ENCODE data around the gene BCL2L2. TPM values are rescaled to one million over a fixed set of nuclear protein-coding genes. Genes with fewer than 3 reads are reported as not detected.

BCL2L2 gene
- total RNA-seq, 1 experiment from 2014 or later: 20.3 TPM

- Histone ChIP-seq H3K4me3 (peak overlapping the region; percentile 98), H3K79me2 (ENCODE audit: low read depth) (peaks cover 24% of the 10 kb centered on the region), H3K36me3 (ENCODE audit: low read depth) (peaks cover 20% of the 10 kb centered on the region; the same call in 1 of the 2 replicates), H3F3A (ENCODE audit: insufficient read depth, low read depth) (peaks cover 26% of the 10 kb centered on the region; the same call in 1 of the 2 replicates), H3K27me3 (ENCODE audit: insufficient read depth, low read depth) (no peaks in the 10 kb centered on the region), H3K4me1 (replicated peaks; ENCODE audit: insufficient read depth) (peaks cover 15% of the 10 kb centered on the region), H3K27ac (0 out of 2 replicates have a peak overlapping the region, but pooled peaks have one; percentile 46), H2AFZ (no peak overlapping the region), H3K9me3 (ENCODE audit: insufficient read depth, low read depth) (no peaks in the 10 kb centered on the region), H3K9me2 (ENCODE audit: insufficient read depth) (no peaks in the 10 kb centered on the region), H3K4me2 (peak overlapping the region; percentile 90), H4K20me1 (ENCODE audit: insufficient read depth) (no peaks in the 10 kb centered on the region)
- intact Hi-C loops (cut with micrococcal nuclease; ENCODE audit: unreplicated experiment): loop anchor here (5.0 kb wide), 1 partner anchor 144 kb away; the partner anchor contains the start of gene NGDN
- POLR2A ChIA-PET (ENCODE audit: unreplicated experiment): interaction anchor here (0.6 kb wide), 2 partner anchors 16 to 155 kb away, joined by 7 to 12 read pairs; partner anchors contain the start of gene BCL2L2
- no peak for TF ChIP-seq EZH2 (IDR thresholded peaks at IDR 0.05; ENCODE audit: low read depth)
- no peak for TF ChIP-seq CTCF (conservative IDR thresholded peaks at IDR 0.05)
- no TSS peak for BruUV-seq (replicated peaks)
- no peak for DNase-seq
- CTCF ChIA-PET: interaction anchor here (0.8 to 1.2 kb wide), 2 partner anchors 22 to 202 kb away, joined by 3 to 4 read pairs; no protein-coding TSS in a partner anchor
Observed at GRCh38 chr14:23322568-23323517, 16.2 kb downstream of the BCL2L2 start.

- H3F3A ChIP-seq (ENCODE audit: insufficient read depth, low read depth): peaks cover 27% of the 10 kb centered on the region; the same call in 1 of the 2 replicates
- intact Hi-C loops (cut with micrococcal nuclease; ENCODE audit: unreplicated experiment): loop anchor here (5.0 kb wide), 1 partner anchor 143 kb away; the partner anchor contains the start of gene NGDN
- TSS peak; percentile 15 for BruUV-seq (replicated peaks)
- POLR2A ChIA-PET (ENCODE audit: unreplicated experiment): interaction anchor here (0.6 kb wide), 1 partner anchor 17 kb away, joined by 7 read pairs; the partner anchor contains the start of gene BCL2L2
- no peaks in the 10 kb centered on the region for H4K20me1 ChIP-seq (ENCODE audit: insufficient read depth)
- no peak overlapping the region for H3K4me2 ChIP-seq
- peaks cover 15% of the 10 kb centered on the region for H3K4me1 ChIP-seq (replicated peaks; ENCODE audit: insufficient read depth)
- no peak for DNase-seq
- H3K36me3 ChIP-seq (ENCODE audit: low read depth): peaks cover 20% of the 10 kb centered on the region; the same call in 1 of the 2 replicates
- no peak overlapping the region for H2AFZ ChIP-seq
- no peaks in the 10 kb centered on the region for H3K9me2 ChIP-seq (ENCODE audit: insufficient read depth)
- TF ChIP-seq CTCF (conservative IDR thresholded peaks at IDR 0.05): no peak
- no peak for TF ChIP-seq EZH2 (IDR thresholded peaks at IDR 0.05; ENCODE audit: low read depth)
- peaks cover 24% of the 10 kb centered on the region for H3K79me2 ChIP-seq (ENCODE audit: low read depth)
- CTCF ChIA-PET: interaction anchor here (1.2 kb wide), 1 partner anchor 203 kb away, joined by 3 read pairs; no protein-coding TSS in a partner anchor
- no peak overlapping the region for H3K27ac ChIP-seq
- no peaks in the 10 kb centered on the region for H3K9me3 ChIP-seq (ENCODE audit: insufficient read depth, low read depth)
- no peak overlapping the region for H3K4me3 ChIP-seq
- no peaks in the 10 kb centered on the region for H3K27me3 ChIP-seq (ENCODE audit: insufficient read depth, low read depth)
Observed at GRCh38 chr14:23323838-23324454, 17.3 kb downstream of the BCL2L2 start.

GRCh38 chr14:23324455-23324846 lies 17.8 kb downstream of the BCL2L2 start:
- no peaks in the 10 kb centered on the region for H4K20me1 ChIP-seq (ENCODE audit: insufficient read depth)
- H3K79me2 ChIP-seq (ENCODE audit: low read depth): peaks cover 24% of the 10 kb centered on the region
- H3K27ac ChIP-seq: no peak overlapping the region
- CTCF ChIA-PET: no interaction called here
- no peaks in the 10 kb centered on the region for H3K9me3 ChIP-seq (ENCODE audit: insufficient read depth, low read depth)
- TF ChIP-seq CTCF (conservative IDR thresholded peaks at IDR 0.05) (no peak), EZH2 (IDR thresholded peaks at IDR 0.05; ENCODE audit: low read depth) (no peak)
- H2AFZ ChIP-seq: no peak overlapping the region
- H3F3A ChIP-seq (ENCODE audit: insufficient read depth, low read depth): peaks cover 27% of the 10 kb centered on the region; the same call in 1 of the 2 replicates
- H3K4me1 ChIP-seq (replicated peaks; ENCODE audit: insufficient read depth): peaks cover 15% of the 10 kb centered on the region
- POLR2A ChIA-PET (ENCODE audit: unreplicated experiment): no interaction called here
- H3K9me2 ChIP-seq (ENCODE audit: insufficient read depth): no peaks in the 10 kb centered on the region
- peaks cover 20% of the 10 kb centered on the region; the same call in 1 of the 2 replicates for H3K36me3 ChIP-seq (ENCODE audit: low read depth)
- H3K4me2 ChIP-seq: no peak overlapping the region
- DNase-seq: no peak
- no peak overlapping the region for H3K4me3 ChIP-seq
- H3K27me3 ChIP-seq (ENCODE audit: insufficient read depth, low read depth): no peaks in the 10 kb centered on the region
- no TSS peak for BruUV-seq (replicated peaks)
- intact Hi-C loops (cut with micrococcal nuclease; ENCODE audit: unreplicated experiment): loop anchor here (5.0 kb wide), 1 partner anchor 143 kb away; the partner anchor contains the start of gene NGDN

All from PC-9 (cell line).